ENCODE measurements around the gene WDR38.
A peak's percentile ranks its signal among the peaks of the same experiment; 100 is the strongest.

Gene WDR38

GRCh38 chr9:124858330-124859046, 5.2 kb downstream of the WDR38 start:
- DNase-seq (ENCODE audit: low spot score), result no peak

DNA sequence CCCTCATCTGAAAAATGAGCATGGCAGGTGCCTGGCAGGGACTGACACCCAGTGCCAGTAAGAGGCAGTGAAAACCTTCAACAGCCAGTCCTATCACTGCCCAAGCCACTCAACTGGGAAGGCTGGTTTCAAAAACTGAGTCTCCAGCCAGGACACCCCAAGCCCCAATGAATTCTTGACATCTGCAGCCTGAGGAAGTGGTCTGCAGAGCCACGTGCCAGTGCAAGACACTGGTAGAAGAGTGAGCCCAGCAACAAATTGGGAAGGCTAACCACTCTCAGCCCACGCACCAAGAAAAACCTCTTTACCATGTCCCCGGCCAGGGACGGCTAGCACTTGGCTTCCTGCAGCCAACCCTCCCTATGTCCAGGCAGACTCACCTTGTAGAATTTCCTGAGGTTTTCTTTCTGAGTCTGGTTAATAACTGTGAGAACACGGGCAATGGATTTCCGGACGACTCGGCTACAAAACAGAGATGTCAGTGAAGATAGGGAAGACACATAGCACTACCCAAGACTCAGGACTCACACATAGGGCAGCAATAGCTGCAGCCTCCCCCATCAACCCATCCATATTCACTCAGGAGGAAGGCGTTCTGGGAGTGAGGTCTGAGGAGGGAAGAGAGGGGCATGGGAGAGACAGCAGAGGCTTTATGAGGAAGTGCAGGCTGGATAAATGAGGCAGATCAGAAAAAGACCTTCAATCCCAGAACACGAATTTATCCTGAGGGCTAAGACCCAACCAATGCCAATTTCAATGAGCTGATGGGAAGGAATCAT, 6.7 kb downstream of the WDR38 start:
- DNase-seq (ENCODE audit: low spot score), result no peak

DNA sequence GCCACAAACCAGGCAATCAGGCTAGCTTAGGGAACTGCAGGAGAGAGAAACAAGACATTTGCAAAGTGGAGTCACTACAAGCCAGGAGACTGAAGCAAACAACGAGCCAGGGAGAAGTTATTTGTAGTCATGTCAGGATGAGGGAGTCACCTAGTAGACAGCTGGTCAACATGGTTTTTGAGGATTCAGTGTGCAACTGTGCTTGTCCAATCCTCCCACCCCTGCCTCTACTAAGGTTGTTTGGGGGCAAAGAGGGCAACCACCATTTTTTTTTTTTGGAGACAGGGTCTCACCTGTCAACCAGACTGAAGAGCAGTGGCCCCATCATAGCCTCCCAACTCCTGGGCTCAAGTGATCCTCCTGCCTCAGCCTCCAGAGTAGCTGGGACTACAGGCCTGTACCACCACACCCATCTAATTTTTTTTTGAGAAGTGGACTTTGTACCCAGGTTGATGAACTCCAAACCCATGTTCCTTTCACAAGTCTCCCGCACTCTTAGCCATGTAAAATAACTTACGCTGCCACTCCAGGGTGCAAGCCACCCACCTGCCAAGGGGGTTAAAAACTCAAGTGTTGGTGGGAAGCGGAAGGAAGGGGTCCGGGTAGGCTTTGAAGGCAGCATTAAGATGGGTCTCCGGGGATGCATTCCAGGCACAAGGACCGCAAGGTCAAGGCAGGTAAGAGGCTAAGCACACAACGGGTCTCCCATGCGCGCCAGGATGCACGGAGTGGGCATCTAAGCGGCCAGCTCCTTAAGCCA, 7.5 kb downstream of the WDR38 start:
- no peak for DNase-seq (ENCODE audit: low spot score)

GRCh38 chr9:124861342-124862229, 8.3 kb downstream of the WDR38 start, which contains the start of the genes ARPC5L and RPL35:
Gene ARPC5L, plus strand, starts transcription at chr9:124862130. Its CDS starts 7,161 bp downstream, at chr9:124869291.
Gene RPL35, minus strand, starts transcription at chr9:124861957. Its CDS starts 45 bp downstream, at chr9:124861912.
- peak; percentile 99 for DNase-seq (ENCODE audit: low spot score)

GRCh38 chr9:124863371-124863871, 10.2 kb downstream of the WDR38 start:
- DNase-seq (ENCODE audit: low spot score), result no peak

- peak; percentile 98 for DNase-seq (ENCODE audit: low spot score)
These were observed 15.5 kb downstream of the WDR38 start for GRCh38 chr9:124868511-124869465.

- DNase-seq (ENCODE audit: low spot score), result peak; percentile 61
These were observed 16.3 kb downstream of the WDR38 start for GRCh38 chr9:124869466-124869985.

DNA sequence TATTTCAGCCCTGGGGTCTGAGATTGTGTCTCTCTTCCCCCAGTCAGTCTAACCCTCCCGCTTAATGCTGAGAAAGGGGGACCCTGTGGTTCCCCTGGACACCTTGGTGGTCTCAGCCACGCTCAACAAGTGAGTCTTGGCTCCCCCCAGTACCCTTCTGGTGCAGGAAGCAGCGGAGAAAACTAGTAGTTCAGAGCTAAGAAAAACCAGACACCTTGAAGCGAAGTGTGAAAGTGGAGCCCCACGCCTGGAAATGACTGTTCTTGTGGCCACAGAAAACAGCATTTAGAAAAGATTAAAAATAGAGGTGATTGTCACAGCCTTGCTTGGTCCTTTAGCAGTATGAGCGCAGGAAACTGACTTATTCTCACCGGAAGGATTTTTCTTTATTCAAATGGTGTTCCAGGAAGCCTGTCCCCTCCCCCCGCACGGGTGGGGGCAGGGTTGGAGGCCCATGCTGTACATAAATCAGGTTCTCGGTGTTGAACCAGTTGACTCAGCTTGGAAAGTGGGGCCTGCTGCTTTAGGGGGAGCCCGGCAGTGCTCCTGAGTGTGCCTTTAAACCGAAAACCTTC, 16.8 kb downstream of the WDR38 start:
- peak; percentile 58 for DNase-seq (ENCODE audit: low spot score)

DNA sequence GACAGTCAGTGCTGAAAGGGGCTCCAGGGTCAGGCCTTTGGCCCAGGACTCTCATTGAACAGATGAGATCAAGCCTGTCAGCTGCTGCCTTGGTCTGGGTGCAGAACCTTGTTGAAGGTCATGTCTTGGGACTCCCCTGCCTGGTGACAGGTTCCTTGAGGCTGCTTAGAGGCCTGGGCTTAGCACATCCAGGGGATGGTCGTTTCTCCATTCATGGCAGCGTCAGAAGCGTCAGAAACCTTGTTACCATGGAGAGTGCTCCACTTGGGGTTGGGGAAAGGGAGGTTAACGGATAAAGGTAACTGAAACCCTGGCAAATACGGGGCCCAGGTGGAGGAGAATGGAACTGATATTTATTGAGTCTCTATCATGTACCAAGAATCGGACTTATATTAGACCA, 17.5 kb downstream of the WDR38 start:
- DNase-seq (ENCODE audit: low spot score), result no peak

DNA sequence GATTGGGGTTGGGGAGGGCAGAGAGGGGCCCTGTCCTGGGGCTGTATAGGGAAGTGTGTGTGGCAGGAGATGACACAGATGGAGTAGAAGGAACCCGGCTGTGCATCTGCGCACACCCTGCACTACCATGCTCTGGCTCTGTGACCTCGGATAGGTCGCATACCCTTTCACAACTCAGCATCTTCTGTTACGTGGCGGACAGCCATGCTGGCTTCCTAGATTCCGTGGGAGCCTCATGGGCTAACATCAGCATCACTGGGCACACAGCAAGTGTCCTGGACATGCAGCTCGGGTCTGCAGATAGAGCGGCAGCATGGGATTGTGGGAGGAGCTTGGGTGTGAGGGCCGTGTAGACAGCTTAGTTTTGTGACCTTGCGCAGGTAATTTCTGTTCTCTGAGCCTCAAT, 17.9 kb downstream of the WDR38 start:
- DNase-seq (ENCODE audit: low spot score), result no peak

DNA sequence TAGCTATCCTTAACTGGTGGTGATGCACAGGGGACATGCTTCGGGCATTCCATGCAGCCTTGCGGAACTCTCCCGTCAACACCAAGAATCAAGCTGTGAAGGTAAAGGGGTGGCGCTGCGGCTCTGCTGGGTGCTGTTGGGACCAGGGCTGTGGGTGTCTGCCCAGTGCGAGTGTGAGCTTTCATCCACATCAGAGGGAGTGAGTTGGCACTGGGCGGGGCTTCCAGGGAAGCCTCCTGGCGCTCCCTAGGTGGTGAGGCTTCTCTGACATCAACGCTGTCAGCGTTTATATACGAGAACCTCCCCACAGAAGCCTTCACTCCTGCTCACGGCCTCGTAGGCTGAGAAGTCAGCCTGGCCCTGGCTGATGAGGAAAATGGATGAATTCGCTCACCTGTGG, 20.4 kb downstream of the WDR38 start:
- no peak for DNase-seq (ENCODE audit: low spot score)

GRCh38 chr9:124875501-124875900, 22.2 kb downstream of the WDR38 start:
- DNase-seq (ENCODE audit: low spot score), result no peak

DNA sequence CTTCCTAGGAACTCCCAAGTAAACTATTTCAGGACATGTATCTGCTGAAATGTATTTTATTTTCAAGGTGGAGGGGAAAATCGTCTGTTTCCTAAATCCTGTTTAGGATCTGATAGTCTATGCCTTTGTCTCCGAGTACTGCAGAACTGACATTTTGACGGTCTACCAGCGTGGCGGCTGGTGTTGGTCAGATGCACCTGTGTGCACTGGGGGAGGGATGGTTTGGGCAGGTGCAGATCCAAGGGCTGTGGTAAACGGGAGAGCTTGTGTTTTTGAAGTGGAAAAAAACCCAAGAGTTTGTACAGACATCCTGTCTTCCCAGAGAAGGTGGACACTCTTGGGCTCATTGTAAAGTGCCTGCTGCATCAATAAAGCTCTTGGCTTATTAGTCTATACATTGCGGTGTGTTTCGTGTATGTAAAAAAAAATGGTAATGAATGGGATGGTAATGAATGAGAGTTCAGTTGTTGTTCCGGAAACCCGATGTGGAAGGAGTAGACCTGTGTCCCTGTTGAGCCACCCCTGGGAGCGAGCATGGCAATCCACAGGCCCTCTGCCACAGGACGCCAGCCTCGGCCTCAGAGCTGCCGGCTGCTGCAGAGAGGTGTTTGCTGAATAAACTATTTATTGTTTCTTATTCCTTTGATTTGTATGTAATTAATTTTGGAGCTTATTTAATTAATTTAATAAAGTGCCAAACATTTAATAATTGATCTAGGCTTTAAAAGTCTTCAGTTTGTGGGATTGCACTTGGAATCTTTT, 23.9 kb downstream of the WDR38 start:
- no peak for DNase-seq (ENCODE audit: low spot score)

DNA sequence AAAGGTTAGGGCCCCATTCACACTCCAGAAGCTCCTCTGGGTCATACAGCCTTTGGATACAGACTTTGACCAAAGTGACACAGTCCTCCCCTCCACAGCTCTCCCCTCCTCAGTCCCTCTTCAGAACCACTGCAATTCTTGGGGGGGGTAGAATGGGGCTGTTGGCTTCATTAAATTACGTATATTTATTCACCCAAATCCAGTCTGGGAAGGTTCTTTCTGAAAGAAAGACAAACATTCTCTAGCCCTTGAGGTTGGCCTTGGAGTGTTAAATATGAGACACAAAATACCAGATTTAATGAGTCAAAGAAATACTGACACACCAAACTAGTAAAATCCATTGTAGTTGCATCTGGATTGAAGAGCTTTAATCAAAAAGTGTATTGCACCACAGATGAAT, 24.8 kb downstream of the WDR38 start:
- no peak for DNase-seq (ENCODE audit: low spot score)

GRCh38 chr9:124878518-124878917, 25.3 kb downstream of the WDR38 start:
- DNase-seq (ENCODE audit: low spot score), result no peak

GRCh38 chr9:124879226-124879625, 26.0 kb downstream of the WDR38 start:
- DNase-seq (ENCODE audit: low spot score), result no peak

DNA sequence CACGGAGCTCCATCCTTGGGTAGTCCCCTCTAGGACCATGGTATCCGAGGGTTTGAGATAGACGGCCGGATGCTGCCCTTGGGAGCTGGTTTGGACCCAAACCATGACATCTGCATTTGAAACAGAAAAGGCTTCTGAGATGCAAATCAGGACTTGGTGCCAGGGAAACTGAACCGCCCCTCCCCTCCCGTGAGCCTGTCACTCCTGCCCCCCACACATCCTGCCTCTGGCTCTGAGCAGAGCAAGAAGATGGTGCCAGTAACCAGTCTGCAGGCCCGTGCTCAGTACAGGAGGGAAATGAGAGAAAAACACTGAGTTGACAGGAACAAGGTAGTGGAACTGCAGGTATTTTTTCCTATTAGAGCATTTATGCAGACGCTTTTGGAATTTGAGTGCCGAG, 27.2 kb downstream of the WDR38 start:
- no peak for DNase-seq (ENCODE audit: low spot score)

DNA sequence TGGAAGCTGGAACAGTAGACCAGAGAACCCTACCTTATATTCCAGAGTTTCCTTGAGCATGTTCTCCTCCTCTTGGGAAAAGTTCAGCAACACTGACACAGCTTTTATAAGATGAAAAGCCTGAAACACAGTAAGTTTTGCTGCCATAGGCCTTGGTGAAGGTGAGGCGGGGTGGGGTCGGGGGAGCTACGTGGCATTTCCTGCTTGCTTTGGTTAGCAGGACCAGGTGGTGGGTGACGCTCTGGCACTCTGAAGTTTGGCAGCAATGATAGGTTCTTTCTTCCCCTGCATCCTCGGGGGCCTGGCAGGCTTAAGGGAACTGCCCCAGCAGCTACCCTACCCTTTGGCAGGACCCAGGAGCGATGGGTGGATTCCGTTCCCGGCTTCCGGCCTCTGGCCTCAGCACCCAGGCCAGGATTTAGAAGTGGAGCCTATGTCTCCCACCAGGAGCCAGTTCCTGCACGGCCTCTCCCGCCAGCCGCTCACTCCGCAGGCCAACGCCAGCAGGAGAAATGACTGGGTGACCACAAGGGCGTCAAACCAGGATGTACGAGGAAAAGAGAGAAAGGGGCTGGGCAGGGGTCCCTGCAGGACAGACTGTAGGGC, 28.0 kb downstream of the WDR38 start:
- DNase-seq (ENCODE audit: low spot score), result no peak

Measured in GM03348 (cell line).